Hepatocyte (in vitro differentiated cells): ENCODE data around the gene C5orf15. TPM values are rescaled to one million over a fixed set of nuclear protein-coding genes. Genes with fewer than 3 reads are reported as not detected.
"Not testable (repeated sequence)": the region's sequence is repeated elsewhere in the genome, so short reads cannot be mapped to it uniquely, and the experiment has no call there.

ENCODE experiments used
- DNase-seq: peaks from one replicate; pipeline ENCODE4 v3.0.0-alpha.2; 2016; ENCODE audit warnings: low spot score
- H2AFZ ChIP-seq: fragments of 200-600 bp; sonication (generic); 2 replicates; pipeline ENCODE4 v1.6.0; 2016; ENCODE audit warnings: antibody characterized with exemption, mild to moderate bottlenecking
- H3K27ac ChIP-seq: fragments of 200-600 bp; sonication (generic); 2 replicates; pipeline ENCODE4 v1.5.1; 2016; ENCODE audit warnings: mild to moderate bottlenecking
- H3K27me3 ChIP-seq: fragments of 200-600 bp; sonication (generic); 2 replicates; pipeline ENCODE4 v1.6.1; 2016
- H3K36me3 ChIP-seq: fragments of 200-600 bp; sonication (generic); replicated peaks from 2 replicates; pipeline ENCODE4 v1.5.1; 2016; ENCODE audit warnings: low read depth; ENCODE audit not compliant: insufficient read depth
- H3K4me1 ChIP-seq: fragments of 200-600 bp; sonication (generic); 2 replicates; pipeline ENCODE4 v1.5.1; 2016; ENCODE audit warnings: mild to moderate bottlenecking, moderate library complexity; ENCODE audit not compliant: insufficient read depth
- H3K4me2 ChIP-seq: fragments of 200-600 bp; sonication (generic); 2 replicates; pipeline ENCODE4 v1.6.0; 2016
- H3K4me3 ChIP-seq: fragments of 200-600 bp; sonication (generic); 2 replicates; pipeline ENCODE4 v1.5.1; 2016; ENCODE audit warnings: mild to moderate bottlenecking
- H3K79me2 ChIP-seq: fragments of 200-600 bp; sonication (generic); 2 replicates; pipeline ENCODE4 v1.6.0; 2017; ENCODE audit warnings: mild to moderate bottlenecking
- H3K9me2 ChIP-seq: fragments of 200-600 bp; sonication (generic); replicated peaks from 2 replicates; pipeline ENCODE4 v1.6.0; 2017; ENCODE audit warnings: mild to moderate bottlenecking; ENCODE audit not compliant: insufficient read depth
- H3K9me3 ChIP-seq: fragments of 200-600 bp; sonication (generic); 2 replicates; pipeline ENCODE4 v1.5.1; 2016; ENCODE audit warnings: low read depth, mild to moderate bottlenecking
- H4K20me1 ChIP-seq: fragments of 200-600 bp; sonication (generic); 2 replicates; pipeline ENCODE4 v1.6.0; 2016; ENCODE audit warnings: mild to moderate bottlenecking; ENCODE audit not compliant: insufficient read depth, poor library complexity, severe bottlenecking
- CTCF ChIP-seq: fragments of 200-600 bp; sonication (generic); IDR thresholded peaks from 2 replicates; pipeline ENCODE4 v1.5.1; 2016; ENCODE audit warnings: antibody characterized with exemption, mild to moderate bottlenecking; ENCODE audit not compliant: poor library complexity
- EZH2 ChIP-seq: fragments of 200-600 bp; sonication (generic); IDR thresholded peaks from 2 replicates; pipeline ENCODE4 v1.6.1; 2016; ENCODE audit warnings: antibody characterized with exemption, mild to moderate bottlenecking, borderline replicate concordance
- EZH2phosphoT487 ChIP-seq: fragments of 200-600 bp; sonication (generic); IDR thresholded peaks from one replicate; pipeline ENCODE4 v1.6.1; 2018; ENCODE audit warnings: antibody characterized with exemption, mild to moderate bottlenecking, low read depth, moderate library complexity; ENCODE audit not compliant: unreplicated experiment, severe bottlenecking
- WGBS: methylation state at CpG from one replicate; pipeline ENCODE4 v1.1.6; 2016; ENCODE audit warnings: low lambda C conversion rate; ENCODE audit errors: missing lambda C conversion rate; 5-methylcytosine and 5-hydroxymethylcytosine counted together
- polyA plus RNA-seq: library from polyadenylated mRNA; unstranded; fragments of >200 nt; fragmentation: Nextera tagmentation; extraction: Ambion mirVana; gene quantifications from 2 replicates; pipeline ENCODE4 v1.2.1, GENCODE V29; 2016
- total RNA-seq: library from RNA; depleted of rRNA; stranded (reverse); fragments of >200 nt; gene quantifications from 2 replicates; pipeline ENCODE4 v1.2.3, GENCODE V29; 2014

Gene C5orf15
- total and polyA plus RNA-seq, 2 experiments from 2014 or later = 76.6 to 124 TPM

- Histone ChIP-seq H3K9me3 (no peaks in the 10 kb centered on the region), H3K9me2 (no peaks in the 10 kb centered on the region), H3K27me3 (no peaks in the 10 kb centered on the region), H3K79me2 (no peaks in the 10 kb centered on the region), H3K27ac (peak overlapping the region; percentile 54), H3K4me3 (no peak overlapping the region), H4K20me1 (no peaks in the 10 kb centered on the region), H3K4me2 (no peak overlapping the region), H2AFZ (no peak overlapping the region), H3K4me1 (peaks cover 8% of the 10 kb centered on the region), H3K36me3 (no peaks in the 10 kb centered on the region)
- TF ChIP-seq EZH2phosphoT487 = no peak
- TF ChIP-seq EZH2 = no peak
- TF ChIP-seq CTCF = no peak
- no peak for DNase-seq
- WGBS = 67% methylated on average over 3 of the region's 3 CpGs
Observed at GRCh38 chr5:133938929-133939328, 29.5 kb downstream of the C5orf15 start.

- 46% methylated on average over 6 of the region's 6 CpGs for WGBS
- DNase-seq = peak; percentile 32
Observed at GRCh38 chr5:133938039-133938821, 30.2 kb downstream of the C5orf15 start.

GRCh38 chr5:133937628-133938027 is 30.8 kb downstream of the C5orf15 start:
- not testable (repeated sequence) for H3K79me2 ChIP-seq, H3K4me2 ChIP-seq, H3K27me3 ChIP-seq, H3K9me2 ChIP-seq, H2AFZ ChIP-seq, DNase-seq, H3K4me3 ChIP-seq, H4K20me1 ChIP-seq, H3K9me3 ChIP-seq, H3K36me3 ChIP-seq, H3K4me1 ChIP-seq
- WGBS = 92% methylated on average over 3 of the region's 3 CpGs
- H3K27ac ChIP-seq = peak overlapping the region; percentile 54

More at GRCh38 chr5:133938039-133938821, 30.2 kb downstream of the C5orf15 start:
- Histone ChIP-seq H4K20me1 (no peaks in the 10 kb centered on the region), H3K9me2 (no peaks in the 10 kb centered on the region), H3K27ac (peak overlapping the region; percentile 54), H3K79me2 (no peaks in the 10 kb centered on the region), H3K36me3 (no peaks in the 10 kb centered on the region), H3K4me3 (no peak overlapping the region), H3K4me2 (no peak overlapping the region), H2AFZ (no peak overlapping the region), H3K4me1 (peaks cover 8% of the 10 kb centered on the region), H3K9me3 (no peaks in the 10 kb centered on the region), H3K27me3 (no peaks in the 10 kb centered on the region)
- TF ChIP-seq EZH2 = no peak
- TF ChIP-seq CTCF = no peak
- no peak for TF ChIP-seq EZH2phosphoT487

GRCh38 chr5:133936651-133937015 is 31.8 kb downstream of the C5orf15 start:
- H3K4me1 ChIP-seq = peaks cover 8% of the 10 kb centered on the region
- no peak for DNase-seq
- no peak overlapping the region for H2AFZ ChIP-seq
- H3K9me2 ChIP-seq = no peaks in the 10 kb centered on the region
- no peaks in the 10 kb centered on the region for H3K36me3 ChIP-seq
- no peak overlapping the region for H3K4me3 ChIP-seq
- no peak overlapping the region for H3K4me2 ChIP-seq
- no peaks in the 10 kb centered on the region for H3K27me3 ChIP-seq
- H4K20me1 ChIP-seq = no peaks in the 10 kb centered on the region
- no peak for TF ChIP-seq EZH2
- no peak for TF ChIP-seq CTCF
- no peak for TF ChIP-seq EZH2phosphoT487
- no peaks in the 10 kb centered on the region for H3K79me2 ChIP-seq
- H3K9me3 ChIP-seq = no peaks in the 10 kb centered on the region
- WGBS = 84% methylated on average over 3 of the region's 3 CpGs
- H3K27ac ChIP-seq = no peak overlapping the region

GRCh38 chr5:133935991-133936650 is 32.3 kb downstream of the C5orf15 start:
- 100% methylated on average over 8 of the region's 10 CpGs for WGBS
- not testable (repeated sequence) for H3K9me3 ChIP-seq, H3K4me2 ChIP-seq, H3K4me1 ChIP-seq, H4K20me1 ChIP-seq, DNase-seq, H3K4me3 ChIP-seq, H3K79me2 ChIP-seq, H2AFZ ChIP-seq, H3K27me3 ChIP-seq, H3K36me3 ChIP-seq, H3K27ac ChIP-seq, H3K9me2 ChIP-seq
